ENCODE data around the gene QSOX2.

DNA sequence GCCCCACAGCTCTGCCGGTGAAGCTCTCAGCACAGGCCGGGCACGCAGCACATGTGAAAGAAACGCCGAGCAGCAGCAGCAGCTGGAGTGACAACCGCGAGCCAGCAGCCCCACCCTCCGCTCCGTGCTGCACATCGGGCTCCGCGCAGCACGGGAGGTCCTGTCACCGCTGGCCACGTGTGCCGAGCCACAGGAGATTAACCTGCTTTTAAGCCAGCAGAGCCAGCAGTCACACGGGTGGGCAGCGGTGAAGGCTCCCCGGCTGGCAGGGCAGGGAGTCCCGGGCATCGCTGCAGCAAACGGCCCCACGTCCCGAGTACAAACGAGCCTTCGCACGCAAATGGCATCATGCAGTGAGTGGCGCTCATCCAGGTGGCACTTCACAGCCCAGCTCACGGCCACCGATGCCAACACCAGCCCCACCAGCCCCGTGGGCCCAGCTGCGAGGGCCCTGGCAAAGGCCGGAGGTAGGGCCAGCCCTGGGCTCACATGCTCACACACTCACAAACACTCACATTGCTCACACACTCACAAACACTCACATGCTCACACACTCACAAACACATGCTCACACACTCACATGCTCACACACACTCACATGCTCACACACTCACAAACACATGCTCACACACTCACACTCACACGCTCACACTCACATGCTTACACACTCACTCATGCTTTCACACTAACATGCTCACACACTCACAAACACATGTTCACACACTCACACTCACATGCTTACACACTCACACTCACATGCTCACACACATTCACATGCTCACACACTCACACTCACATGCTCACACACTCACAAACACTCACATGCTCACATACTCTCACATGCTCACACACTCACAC is 47.2 kb upstream of the QSOX2 start:
- TF ChIP-seq, protein P1, sequence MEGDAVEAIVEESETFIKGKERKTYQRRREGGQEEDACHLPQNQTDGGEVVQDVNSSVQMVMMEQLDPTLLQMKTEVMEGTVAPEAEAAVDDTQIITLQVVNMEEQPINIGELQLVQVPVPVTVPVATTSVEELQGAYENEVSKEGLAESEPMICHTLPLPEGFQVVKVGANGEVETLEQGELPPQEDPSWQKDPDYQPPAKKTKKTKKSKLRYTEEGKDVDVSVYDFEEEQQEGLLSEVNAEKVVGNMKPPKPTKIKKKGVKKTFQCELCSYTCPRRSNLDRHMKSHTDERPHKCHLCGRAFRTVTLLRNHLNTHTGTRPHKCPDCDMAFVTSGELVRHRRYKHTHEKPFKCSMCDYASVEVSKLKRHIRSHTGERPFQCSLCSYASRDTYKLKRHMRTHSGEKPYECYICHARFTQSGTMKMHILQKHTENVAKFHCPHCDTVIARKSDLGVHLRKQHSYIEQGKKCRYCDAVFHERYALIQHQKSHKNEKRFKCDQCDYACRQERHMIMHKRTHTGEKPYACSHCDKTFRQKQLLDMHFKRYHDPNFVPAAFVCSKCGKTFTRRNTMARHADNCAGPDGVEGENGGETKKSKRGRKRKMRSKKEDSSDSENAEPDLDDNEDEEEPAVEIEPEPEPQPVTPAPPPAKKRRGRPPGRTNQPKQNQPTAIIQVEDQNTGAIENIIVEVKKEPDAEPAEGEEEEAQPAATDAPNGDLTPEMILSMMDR (IDR thresholded peaks at IDR 0.05), result no peak
- TF ChIP-seq EP300 (IDR thresholded peaks at IDR 0.05) (no peak), POLR2A (IDR thresholded peaks at IDR 0.05) (no peak)
